Chondrocyte (in vitro differentiated cells): ENCODE results near the gene SP3. TPM values are rescaled to one million over a fixed set of nuclear protein-coding genes. Genes with fewer than 3 reads are reported as not detected.

Source experiments
- DNase-seq: peaks from one replicate; pipeline ENCODE4 v3.0.0; 2021; ENCODE audit warnings: mixed read lengths, low spot score
- H3K27ac Mint-ChIP-seq: one replicate; pipeline ENCODE4 v1.8.0; 2021; ENCODE audit warnings: mild to moderate bottlenecking, moderate library complexity, mixed read lengths; ENCODE audit not compliant: unreplicated experiment
- H3K27me3 Mint-ChIP-seq: 2 replicates; pipeline ENCODE4 v1.8.0; 2021; ENCODE audit warnings: low read depth, mixed read lengths
- H3K36me3 Mint-ChIP-seq: 2 replicates; pipeline ENCODE4 v1.8.0; 2021; ENCODE audit warnings: low read depth, mixed read lengths
- H3K4me1 Mint-ChIP-seq: 2 replicates; pipeline ENCODE4 v1.8.0; 2021; ENCODE audit warnings: low read depth, mild to moderate bottlenecking, mixed read lengths
- H3K4me3 Mint-ChIP-seq: one replicate; pipeline ENCODE4 v1.8.0; 2021; ENCODE audit warnings: mild to moderate bottlenecking, moderate library complexity, mixed read lengths; ENCODE audit not compliant: unreplicated experiment
- H3K9me3 Mint-ChIP-seq: 2 replicates; pipeline ENCODE4 v1.8.0; 2021; ENCODE audit warnings: low read depth, mixed read lengths
- total RNA-seq: library from RNA; stranded (reverse); gene quantifications from 3 replicates; pipeline ENCODE4 v1.2.1, GENCODE V29; 2021
- TF ChIP-seq, protein P1 (sequence below): fragments of 200-600 bp; sonication (generic); IDR thresholded peaks from 2 replicates; pipeline ENCODE4 v1.5.0; 2021; ENCODE audit warnings: antibody characterized with exemption, mild to moderate bottlenecking, moderate library complexity

The SP3 gene
- total RNA-seq, 1 donor from 2014 or later = 59.4 TPM

DNA sequence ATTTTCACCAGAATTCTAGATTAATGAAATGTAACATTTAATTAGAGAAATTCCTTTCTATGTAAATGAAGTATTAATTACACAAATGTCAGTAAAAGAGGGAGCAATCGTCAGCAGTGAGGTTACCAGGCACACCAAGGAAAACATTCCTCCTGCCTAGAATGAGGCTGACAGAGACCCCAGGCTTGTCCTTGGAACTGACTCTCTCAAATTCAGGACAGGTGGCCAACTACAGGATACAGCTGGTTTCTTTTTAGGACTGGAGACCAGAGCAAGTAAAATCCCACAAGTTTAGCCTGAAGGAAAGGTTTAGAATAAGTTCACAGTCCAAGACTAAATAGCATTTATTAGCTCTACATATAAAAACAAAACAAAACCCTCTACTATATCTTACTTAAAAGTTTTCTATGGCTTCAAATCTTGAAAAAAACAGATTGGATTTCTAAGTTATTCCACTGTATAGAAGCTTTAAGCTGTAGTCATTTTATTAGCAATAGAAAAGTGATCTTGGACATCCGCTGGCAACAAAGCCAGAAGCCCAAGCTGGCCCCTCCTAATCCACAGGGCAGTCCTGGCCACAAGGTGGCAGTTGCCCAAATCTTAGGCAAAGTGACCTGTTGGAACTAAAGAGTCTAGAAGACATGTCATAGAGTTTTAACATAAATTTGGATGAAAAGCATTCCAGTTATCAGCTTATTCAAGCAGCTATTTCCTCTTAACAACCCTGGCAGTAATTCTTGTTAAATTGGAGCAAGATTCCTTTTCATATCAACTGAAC lies 81.0 kb downstream of the SP3 start:
- DNase-seq = no peak
- TF ChIP-seq, protein P1, sequence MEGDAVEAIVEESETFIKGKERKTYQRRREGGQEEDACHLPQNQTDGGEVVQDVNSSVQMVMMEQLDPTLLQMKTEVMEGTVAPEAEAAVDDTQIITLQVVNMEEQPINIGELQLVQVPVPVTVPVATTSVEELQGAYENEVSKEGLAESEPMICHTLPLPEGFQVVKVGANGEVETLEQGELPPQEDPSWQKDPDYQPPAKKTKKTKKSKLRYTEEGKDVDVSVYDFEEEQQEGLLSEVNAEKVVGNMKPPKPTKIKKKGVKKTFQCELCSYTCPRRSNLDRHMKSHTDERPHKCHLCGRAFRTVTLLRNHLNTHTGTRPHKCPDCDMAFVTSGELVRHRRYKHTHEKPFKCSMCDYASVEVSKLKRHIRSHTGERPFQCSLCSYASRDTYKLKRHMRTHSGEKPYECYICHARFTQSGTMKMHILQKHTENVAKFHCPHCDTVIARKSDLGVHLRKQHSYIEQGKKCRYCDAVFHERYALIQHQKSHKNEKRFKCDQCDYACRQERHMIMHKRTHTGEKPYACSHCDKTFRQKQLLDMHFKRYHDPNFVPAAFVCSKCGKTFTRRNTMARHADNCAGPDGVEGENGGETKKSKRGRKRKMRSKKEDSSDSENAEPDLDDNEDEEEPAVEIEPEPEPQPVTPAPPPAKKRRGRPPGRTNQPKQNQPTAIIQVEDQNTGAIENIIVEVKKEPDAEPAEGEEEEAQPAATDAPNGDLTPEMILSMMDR = peak; percentile 78

DNA sequence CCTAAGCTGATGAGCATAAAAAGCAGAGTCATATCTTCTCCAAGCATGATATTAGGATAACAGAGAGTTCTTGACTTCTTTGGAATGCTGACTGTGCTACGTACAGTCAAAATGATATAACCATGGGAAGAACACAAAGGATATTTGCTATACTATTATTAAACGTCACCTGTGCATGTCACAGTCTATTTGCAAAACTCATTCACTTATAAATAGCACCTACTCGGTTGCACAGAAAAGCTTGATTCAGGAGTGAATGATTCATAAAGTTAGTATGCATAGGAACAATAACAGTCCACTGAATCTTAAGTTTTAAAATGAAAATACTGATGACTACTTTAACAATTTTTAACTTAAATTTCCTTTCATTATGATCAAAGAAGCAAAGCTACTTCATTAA lies 83.3 kb downstream of the SP3 start:
- Mint-ChIP-seq H3K4me1 (peaks cover 7% of the 10 kb centered on the region), H3K9me3 (peaks cover 6% of the 10 kb centered on the region), H3K4me3 (no peak overlapping the region), H3K27me3 (no peaks in the 10 kb centered on the region), H3K27ac (no peak overlapping the region), H3K36me3 (no peaks in the 10 kb centered on the region)
- TF ChIP-seq, protein P1 = no peak
- DNase-seq = no peak

More for the DNA sequence above, 81.0 kb downstream of the SP3 start:
- Mint-ChIP-seq H3K36me3 (no peaks in the 10 kb centered on the region), H3K4me1 (peaks cover 7% of the 10 kb centered on the region), H3K27me3 (no peaks in the 10 kb centered on the region), H3K9me3 (peaks cover 14% of the 10 kb centered on the region), H3K4me3 (no peak overlapping the region), H3K27ac (no peak overlapping the region)

DNA sequence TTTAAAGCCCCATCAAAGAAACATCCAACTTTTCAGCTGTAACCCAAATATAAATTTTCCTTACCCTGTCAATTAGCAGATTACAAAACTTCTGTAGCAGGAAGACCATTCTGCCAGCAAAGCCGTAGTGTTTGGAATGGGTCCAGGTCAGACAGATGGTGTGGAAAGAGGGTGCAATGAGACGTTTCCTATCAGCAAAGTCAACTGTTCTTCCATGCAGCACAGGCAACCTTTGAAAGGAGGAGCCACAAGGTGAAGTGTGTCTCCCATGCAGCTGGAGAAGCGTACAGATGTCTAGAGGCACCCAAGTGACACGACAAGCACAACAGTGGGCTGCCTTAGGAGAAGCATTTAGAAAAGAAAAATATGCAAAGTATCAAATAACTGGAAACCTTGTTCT lies 83.7 kb downstream of the SP3 start:
- H3K36me3 Mint-ChIP-seq = no peaks in the 10 kb centered on the region
- no peak for DNase-seq
- peaks cover 7% of the 10 kb centered on the region for H3K4me1 Mint-ChIP-seq
- H3K27ac Mint-ChIP-seq = no peak overlapping the region
- peaks cover 6% of the 10 kb centered on the region for H3K9me3 Mint-ChIP-seq
- H3K27me3 Mint-ChIP-seq = no peaks in the 10 kb centered on the region
- TF ChIP-seq, protein P1 = no peak
- H3K4me3 Mint-ChIP-seq = no peak overlapping the region

DNA sequence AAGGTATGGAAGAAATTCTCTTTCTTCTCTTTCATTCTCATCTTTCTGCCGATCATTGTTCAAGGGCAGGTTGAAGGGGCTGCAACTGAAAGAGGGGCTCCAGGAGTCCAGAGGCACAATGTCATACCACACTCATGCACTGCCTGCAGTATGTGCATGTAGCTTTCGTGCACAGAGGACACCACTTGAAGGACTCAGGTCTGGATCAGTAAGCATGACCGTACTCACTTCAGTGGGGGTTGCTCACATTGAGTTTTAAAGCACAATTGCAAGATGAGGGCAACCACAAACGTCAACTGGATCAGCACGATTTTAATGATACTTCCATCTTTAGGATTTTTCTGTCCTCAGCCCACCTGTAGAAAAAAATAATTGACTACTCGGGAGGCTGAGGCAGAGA lies 84.6 kb downstream of the SP3 start:
- H3K36me3 Mint-ChIP-seq = no peaks in the 10 kb centered on the region
- H3K9me3 Mint-ChIP-seq = peaks cover 2% of the 10 kb centered on the region
- TF ChIP-seq, protein P1 = no peak
- H3K4me3 Mint-ChIP-seq = no peak overlapping the region
- no peaks in the 10 kb centered on the region for H3K27me3 Mint-ChIP-seq
- DNase-seq = no peak
- H3K4me1 Mint-ChIP-seq = peaks cover 7% of the 10 kb centered on the region
- no peak overlapping the region for H3K27ac Mint-ChIP-seq

DNA sequence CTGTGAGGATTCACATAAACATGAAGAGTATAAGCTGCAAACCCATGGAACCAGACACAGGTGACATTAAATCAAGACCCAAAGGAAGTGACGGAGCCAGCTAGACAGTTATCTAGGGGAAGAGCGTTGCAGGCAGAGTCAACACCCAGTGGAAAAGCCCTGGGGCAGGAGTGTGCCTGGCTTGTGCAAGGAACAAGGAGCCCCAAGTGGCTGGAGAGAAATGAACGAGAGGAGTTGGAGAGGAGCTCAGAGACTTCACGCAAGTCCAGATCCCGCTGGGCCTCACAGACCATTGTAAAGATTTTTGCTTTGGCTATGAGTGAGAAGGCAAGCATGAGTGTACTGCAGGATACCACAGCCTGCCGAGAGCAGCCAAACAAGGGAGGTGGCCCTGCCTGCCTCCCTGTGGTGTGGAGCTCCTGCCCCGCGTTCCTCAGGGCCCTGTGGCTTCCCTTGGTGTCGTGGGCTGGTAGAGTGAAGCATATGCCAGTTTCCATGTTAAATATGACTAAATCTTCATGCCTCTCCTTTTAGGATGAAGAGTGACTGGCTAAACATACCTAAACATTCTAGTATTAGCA lies 88.2 kb downstream of the SP3 start:
- no peak overlapping the region for H3K27ac Mint-ChIP-seq
- no peaks in the 10 kb centered on the region for H3K36me3 Mint-ChIP-seq
- no peak overlapping the region for H3K4me3 Mint-ChIP-seq
- TF ChIP-seq, protein P1 = no peak
- peaks cover 6% of the 10 kb centered on the region for H3K4me1 Mint-ChIP-seq
- no peaks in the 10 kb centered on the region for H3K27me3 Mint-ChIP-seq
- DNase-seq = no peak
- H3K9me3 Mint-ChIP-seq = no peaks in the 10 kb centered on the region
